GM12878 (cell line): Measurements from ENCODE around the gene CCDC107. TPM values are rescaled to one million over a fixed set of nuclear protein-coding genes. Genes with fewer than 3 reads are reported as not detected.

Experiments
- ATF7 ChIP-seq: fragments of 450-650 bp; IDR thresholded peaks from 2 replicates; pipeline ENCODE4 v1.6.1; 2016; ENCODE audit warnings: low read depth, mild to moderate bottlenecking
- GATAD2B ChIP-seq: fragments of 450-650 bp; conservative IDR thresholded peaks from 2 replicates; pipeline ENCODE4 v1.6.1; 2017; ENCODE audit warnings: low read depth, mild to moderate bottlenecking, moderate library complexity
- IKZF2 ChIP-seq, 2 experiments: fragments of 450-650 bp; IDR thresholded peaks; 2 replicates each; pipeline ENCODE4 v1.6.1; 2017; ENCODE audit warnings: mild to moderate bottlenecking in 2 of 2, moderate library complexity in 2 of 2
- JUNB ChIP-seq: IDR thresholded peaks from 2 replicates; pipeline ENCODE4 v1.6.1; 2016; ENCODE audit warnings: antibody characterized with exemption, mild to moderate bottlenecking
- NKRF ChIP-seq: fragments of 450-650 bp; conservative IDR thresholded peaks from 2 replicates; pipeline ENCODE4 v1.6.1; 2017; ENCODE audit warnings: mild to moderate bottlenecking, moderate library complexity
- POU2F2 ChIP-seq: IDR thresholded peaks from 3 replicates; pipeline ENCODE4 v1.6.1; 2011; ENCODE audit warnings: low read depth, mild to moderate bottlenecking, low read length, borderline replicate concordance
- RELA ChIP-seq: fragments of 450-650 bp; IDR thresholded peaks from 2 replicates; pipeline ENCODE4 v1.8.0; 2014; ENCODE audit warnings: borderline replicate concordance; ENCODE audit not compliant: partially characterized antibody
- TARDBP ChIP-seq: IDR thresholded peaks from 2 replicates; pipeline ENCODE4 v1.6.1; 2016; ENCODE audit warnings: borderline replicate concordance
- TCF12 ChIP-seq: IDR thresholded peaks from 2 replicates; pipeline ENCODE4 v1.6.1; 2011; ENCODE audit warnings: low read depth, mild to moderate bottlenecking, low read length
- YY1 ChIP-seq: IDR thresholded peaks from 2 replicates; pipeline ENCODE4 v1.6.1; 2011; ENCODE audit warnings: low read depth, mild to moderate bottlenecking, low read length
- polyA plus RNA-seq, 11 experiments: library from polyadenylated mRNA; depleted of rRNA in 4 of 11; unstranded in 6 of 11; stranded (reverse) in 5 of 11; fragments of >200 nt; fragmentation: Nextera tagmentation in 4 of 11; fragmentation: Illumina TruSeq in 1 of 11; extraction: Ambion mirVana in 4 of 11; extraction: Trizol in 1 of 11; gene quantifications; 1 replicate in 1 of 11; 2 replicates in 10 of 11; pipeline versions ENCODE4 v1.2.1 to v1.2.3, GENCODE V29; 2011 to 2016; ENCODE audit warnings: inconsistent platforms in 2 of 11, missing spikeins in 2 of 11, low read depth in 1 of 11
- total RNA-seq, 4 experiments: library from RNA; depleted of rRNA in 3 of 4; stranded (reverse); fragments of >200 nt in 3 of 4; fragmentation: Illumina TruSeq in 1 of 4; extraction: Trizol in 1 of 4; gene quantifications; 2 replicates each; pipeline versions ENCODE4 v1.2.1 to v1.2.3, GENCODE V29; 2013 to 2021
- TF ChIP-seq, protein P1 (sequence below): fragments of 450-650 bp; IDR thresholded peaks from 2 replicates; pipeline ENCODE4 v1.6.1; 2016; ENCODE audit warnings: mild to moderate bottlenecking, moderate library complexity, borderline replicate concordance
- TF ChIP-seq, protein P2 (sequence below): IDR thresholded peaks from 2 replicates; pipeline ENCODE4 v1.6.1; 2012; ENCODE audit warnings: mild to moderate bottlenecking, low read depth, low read length
- TF ChIP-seq, protein P3 (sequence below): fragments of 450-650 bp; IDR thresholded peaks from 2 replicates; pipeline ENCODE4 v1.6.1; 2017; ENCODE audit warnings: borderline replicate concordance
- TF ChIP-seq, protein P4 (sequence below), 3 experiments: IDR thresholded peaks in 2 of 3; conservative IDR thresholded peaks in 1 of 3; 2 replicates each; pipeline ENCODE4 v1.5.1; 2011; ENCODE audit warnings: low read depth in 3 of 3, low read length in 3 of 3, mild to moderate bottlenecking in 3 of 3, control low read depth in 2 of 3, moderate library complexity in 2 of 3, inconsistent platforms in 1 of 3, mixed read lengths in 1 of 3; ENCODE audit not compliant: control insufficient read depth in 2 of 3, insufficient read depth in 1 of 3; ENCODE audit errors: extremely low read depth in 1 of 3

The CCDC107 gene
- total and polyA plus RNA-seq, 10 of the 15 experiments (the other 5 are each of a cell fraction or from before 2014, with no cell fraction given) = 0.19 to 18.3 (median 10.6) TPM

GRCh38 chr9:35658137-35658967 is at the start of gene CCDC107 (continued):
- peak; percentile 92 for TF ChIP-seq NKRF
- TF ChIP-seq, protein P1, sequence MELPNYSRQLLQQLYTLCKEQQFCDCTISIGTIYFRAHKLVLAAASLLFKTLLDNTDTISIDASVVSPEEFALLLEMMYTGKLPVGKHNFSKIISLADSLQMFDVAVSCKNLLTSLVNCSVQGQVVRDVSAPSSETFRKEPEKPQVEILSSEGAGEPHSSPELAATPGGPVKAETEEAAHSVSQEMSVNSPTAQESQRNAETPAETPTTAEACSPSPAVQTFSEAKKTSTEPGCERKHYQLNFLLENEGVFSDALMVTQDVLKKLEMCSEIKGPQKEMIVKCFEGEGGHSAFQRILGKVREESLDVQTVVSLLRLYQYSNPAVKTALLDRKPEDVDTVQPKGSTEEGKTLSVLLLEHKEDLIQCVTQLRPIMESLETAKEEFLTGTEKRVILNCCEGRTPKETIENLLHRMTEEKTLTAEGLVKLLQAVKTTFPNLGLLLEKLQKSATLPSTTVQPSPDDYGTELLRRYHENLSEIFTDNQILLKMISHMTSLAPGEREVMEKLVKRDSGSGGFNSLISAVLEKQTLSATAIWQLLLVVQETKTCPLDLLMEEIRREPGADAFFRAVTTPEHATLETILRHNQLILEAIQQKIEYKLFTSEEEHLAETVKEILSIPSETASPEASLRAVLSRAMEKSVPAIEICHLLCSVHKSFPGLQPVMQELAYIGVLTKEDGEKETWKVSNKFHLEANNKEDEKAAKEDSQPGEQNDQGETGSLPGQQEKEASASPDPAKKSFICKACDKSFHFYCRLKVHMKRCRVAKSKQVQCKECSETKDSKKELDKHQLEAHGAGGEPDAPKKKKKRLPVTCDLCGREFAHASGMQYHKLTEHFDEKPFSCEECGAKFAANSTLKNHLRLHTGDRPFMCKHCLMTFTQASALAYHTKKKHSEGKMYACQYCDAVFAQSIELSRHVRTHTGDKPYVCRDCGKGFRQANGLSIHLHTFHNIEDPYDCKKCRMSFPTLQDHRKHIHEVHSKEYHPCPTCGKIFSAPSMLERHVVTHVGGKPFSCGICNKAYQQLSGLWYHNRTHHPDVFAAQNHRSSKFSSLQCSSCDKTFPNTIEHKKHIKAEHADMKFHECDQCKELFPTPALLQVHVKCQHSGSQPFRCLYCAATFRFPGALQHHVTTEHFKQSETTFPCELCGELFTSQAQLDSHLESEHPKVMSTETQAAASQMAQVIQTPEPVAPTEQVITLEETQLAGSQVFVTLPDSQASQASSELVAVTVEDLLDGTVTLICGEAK = no peak
- TF ChIP-seq YY1 = peak; percentile 94
- TF ChIP-seq JUNB = no peak
- peak in 1 of 2 experiments; percentile 17; a peak in 1 of 4 replicates for TF ChIP-seq IKZF2 (IDR thresholded peaks at IDR 0.05)
- no peak for TF ChIP-seq TARDBP
- peak; percentile 93; the same call in 1 of the 2 replicates for TF ChIP-seq GATAD2B
- peak; percentile 99 for TF ChIP-seq POU2F2
- TF ChIP-seq, protein P2, sequence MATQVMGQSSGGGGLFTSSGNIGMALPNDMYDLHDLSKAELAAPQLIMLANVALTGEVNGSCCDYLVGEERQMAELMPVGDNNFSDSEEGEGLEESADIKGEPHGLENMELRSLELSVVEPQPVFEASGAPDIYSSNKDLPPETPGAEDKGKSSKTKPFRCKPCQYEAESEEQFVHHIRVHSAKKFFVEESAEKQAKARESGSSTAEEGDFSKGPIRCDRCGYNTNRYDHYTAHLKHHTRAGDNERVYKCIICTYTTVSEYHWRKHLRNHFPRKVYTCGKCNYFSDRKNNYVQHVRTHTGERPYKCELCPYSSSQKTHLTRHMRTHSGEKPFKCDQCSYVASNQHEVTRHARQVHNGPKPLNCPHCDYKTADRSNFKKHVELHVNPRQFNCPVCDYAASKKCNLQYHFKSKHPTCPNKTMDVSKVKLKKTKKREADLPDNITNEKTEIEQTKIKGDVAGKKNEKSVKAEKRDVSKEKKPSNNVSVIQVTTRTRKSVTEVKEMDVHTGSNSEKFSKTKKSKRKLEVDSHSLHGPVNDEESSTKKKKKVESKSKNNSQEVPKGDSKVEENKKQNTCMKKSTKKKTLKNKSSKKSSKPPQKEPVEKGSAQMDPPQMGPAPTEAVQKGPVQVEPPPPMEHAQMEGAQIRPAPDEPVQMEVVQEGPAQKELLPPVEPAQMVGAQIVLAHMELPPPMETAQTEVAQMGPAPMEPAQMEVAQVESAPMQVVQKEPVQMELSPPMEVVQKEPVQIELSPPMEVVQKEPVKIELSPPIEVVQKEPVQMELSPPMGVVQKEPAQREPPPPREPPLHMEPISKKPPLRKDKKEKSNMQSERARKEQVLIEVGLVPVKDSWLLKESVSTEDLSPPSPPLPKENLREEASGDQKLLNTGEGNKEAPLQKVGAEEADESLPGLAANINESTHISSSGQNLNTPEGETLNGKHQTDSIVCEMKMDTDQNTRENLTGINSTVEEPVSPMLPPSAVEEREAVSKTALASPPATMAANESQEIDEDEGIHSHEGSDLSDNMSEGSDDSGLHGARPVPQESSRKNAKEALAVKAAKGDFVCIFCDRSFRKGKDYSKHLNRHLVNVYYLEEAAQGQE = peak; percentile 62; the same call in 1 of the 2 replicates
- no peak for TF ChIP-seq ATF7
- TF ChIP-seq, protein P3, sequence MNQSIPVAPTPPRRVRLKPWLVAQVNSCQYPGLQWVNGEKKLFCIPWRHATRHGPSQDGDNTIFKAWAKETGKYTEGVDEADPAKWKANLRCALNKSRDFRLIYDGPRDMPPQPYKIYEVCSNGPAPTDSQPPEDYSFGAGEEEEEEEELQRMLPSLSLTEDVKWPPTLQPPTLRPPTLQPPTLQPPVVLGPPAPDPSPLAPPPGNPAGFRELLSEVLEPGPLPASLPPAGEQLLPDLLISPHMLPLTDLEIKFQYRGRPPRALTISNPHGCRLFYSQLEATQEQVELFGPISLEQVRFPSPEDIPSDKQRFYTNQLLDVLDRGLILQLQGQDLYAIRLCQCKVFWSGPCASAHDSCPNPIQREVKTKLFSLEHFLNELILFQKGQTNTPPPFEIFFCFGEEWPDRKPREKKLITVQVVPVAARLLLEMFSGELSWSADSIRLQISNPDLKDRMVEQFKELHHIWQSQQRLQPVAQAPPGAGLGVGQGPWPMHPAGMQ = no peak
- TF ChIP-seq TCF12 = 0 out of 2 replicates have a peak, but pooled peaks have one; percentile 14
- no peak for TF ChIP-seq RELA
- TF ChIP-seq, protein P4, sequence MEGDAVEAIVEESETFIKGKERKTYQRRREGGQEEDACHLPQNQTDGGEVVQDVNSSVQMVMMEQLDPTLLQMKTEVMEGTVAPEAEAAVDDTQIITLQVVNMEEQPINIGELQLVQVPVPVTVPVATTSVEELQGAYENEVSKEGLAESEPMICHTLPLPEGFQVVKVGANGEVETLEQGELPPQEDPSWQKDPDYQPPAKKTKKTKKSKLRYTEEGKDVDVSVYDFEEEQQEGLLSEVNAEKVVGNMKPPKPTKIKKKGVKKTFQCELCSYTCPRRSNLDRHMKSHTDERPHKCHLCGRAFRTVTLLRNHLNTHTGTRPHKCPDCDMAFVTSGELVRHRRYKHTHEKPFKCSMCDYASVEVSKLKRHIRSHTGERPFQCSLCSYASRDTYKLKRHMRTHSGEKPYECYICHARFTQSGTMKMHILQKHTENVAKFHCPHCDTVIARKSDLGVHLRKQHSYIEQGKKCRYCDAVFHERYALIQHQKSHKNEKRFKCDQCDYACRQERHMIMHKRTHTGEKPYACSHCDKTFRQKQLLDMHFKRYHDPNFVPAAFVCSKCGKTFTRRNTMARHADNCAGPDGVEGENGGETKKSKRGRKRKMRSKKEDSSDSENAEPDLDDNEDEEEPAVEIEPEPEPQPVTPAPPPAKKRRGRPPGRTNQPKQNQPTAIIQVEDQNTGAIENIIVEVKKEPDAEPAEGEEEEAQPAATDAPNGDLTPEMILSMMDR (IDR thresholded peaks at IDR 0.05 in 2 of 3, conservative IDR thresholded peaks at IDR 0.05 in 1 of 3; ENCODE audit: control insufficient read depth in 2 of 3, extremely low read depth in 1 of 3, insufficient read depth in 1 of 3, low read depth in 3 of 3, low read length in 3 of 3) = peak; percentile 47 to 76 (median 64)
